Sigmoid colon (tissue), 4 donors: Measurements from ENCODE around the gene CTNNBL1.

ENCODE experiments used
- CTCF ChIP-seq, 4 experiments: fragments of 450-650 bp in 3 of 4; fragments of 200-600 bp in 1 of 4; IDR thresholded peaks; one replicate each; pipeline ENCODE4 v1.5.1; 2016 to 2019; ENCODE audit warnings: antibody characterized with exemption in 4 of 4, mild to moderate bottlenecking in 3 of 4, moderate library complexity in 2 of 4
- EP300 ChIP-seq, 4 donors: sonication (generic); formaldehyde crosslinking; IDR thresholded peaks; one replicate each; pipeline ENCODE4 v1.6.1; 2017; ENCODE audit warnings: antibody characterized with exemption in 4 of 4
- POLR2A ChIP-seq, 2 donors: fragments of 450-650 bp; IDR thresholded peaks; one replicate each; pipeline ENCODE4 v1.6.1; 2016; ENCODE audit warnings: antibody characterized with exemption in 2 of 2, mild to moderate bottlenecking in 2 of 2, moderate library complexity in 2 of 2
- POLR2AphosphoS5 ChIP-seq, 4 donors: sonication (generic); formaldehyde crosslinking; IDR thresholded peaks; one replicate each; pipeline ENCODE4 v1.6.1; 2017; ENCODE audit warnings: antibody characterized with exemption in 4 of 4

- TF ChIP-seq CTCF (IDR thresholded peaks at IDR 0.05) (no peak), POLR2A (IDR thresholded peaks at IDR 0.05) (no peak), EP300 (IDR thresholded peaks at IDR 0.05) (no peak), POLR2AphosphoS5 (IDR thresholded peaks at IDR 0.05) (no peak)
These were observed 157.0 kb downstream of the CTNNBL1 start for GRCh38 chr20:37850724-37851355.
